HCT116 (cell line): Measurements from ENCODE around the gene NCF4. TPM values are rescaled to one million over a fixed set of nuclear protein-coding genes. Genes with fewer than 3 reads are reported as not detected.

Experiments
- ATAC-seq: fragments of 200-7000 bp; cut with Tn5 transposase; 2 replicates; pipeline ENCODE4 v1.9.1; 2020; ENCODE audit warnings: mild to moderate bottlenecking, moderate library complexity
- BruUV-seq: library from RNA; stranded (reverse); fragments of 400-500 nt; replicated peaks from 2 replicates; lab custom pipeline; 2021; lab: Mats Ljungman, UMichigan
- CTCF ChIA-PET: fragments of 300-600 bp; sonication (Branson Sonifier 250); formaldehyde crosslinking; loops from one replicate; lab custom pipeline; 2021; ENCODE audit warnings: antibody characterized with exemption; lab: Charles Lee
- POLR2A ChIA-PET: fragments of 300-600, 350-600 bp; sonication (Branson Sonifier 250); formaldehyde crosslinking; loops from one replicate; lab custom pipeline; 2021; ENCODE audit warnings: antibody characterized with exemption; lab: Charles Lee
- RAD21 ChIA-PET, 2 experiments: fragments of 300-600 bp; sonication (Branson Sonifier 250); formaldehyde crosslinking; loops; one replicate each; lab custom pipeline; 2023; ENCODE audit warnings: low total read pairs in 2 of 2; ENCODE audit not compliant: uncharacterized antibody in 2 of 2, unreplicated experiment in 2 of 2, low non-redundant PET in 1 of 2; lab: Charles Lee
- DNase-seq: peaks from one replicate; pipeline ENCODE4 v3.0.0-alpha.2; 2010; ENCODE audit warnings: low read depth, low spot score
- H2AFZ ChIP-seq: fragments of 200-600 bp; shearing (Covaris generic), sonication (generic); 2 replicates; pipeline ENCODE4 v1.6.1; 2017; ENCODE audit warnings: low read depth, mixed run types, mixed read lengths, antibody characterized with exemption, low read length; ENCODE audit not compliant: poor library complexity, severe bottlenecking
- H3K27ac ChIP-seq: 2 replicates; pipeline ENCODE4 v1.5.1; 2012; ENCODE audit warnings: low read depth, low read length
- H3K27me3 ChIP-seq: fragments of 200-600 bp; sonication (generic); 2 replicates; pipeline ENCODE4 v1.6.1; 2016; ENCODE audit warnings: mixed run types, low read length, mixed read lengths; ENCODE audit not compliant: insufficient read depth
- H3K36me3 ChIP-seq, 2 experiments: fragments of 200-500 bp in 1 of 2; fragments of 200-600 bp in 1 of 2; sonication (Bioruptor generic) in 1 of 2; sonication (generic) in 1 of 2; 2 replicates each; pipeline versions ENCODE4 v1.5.1 to v1.6.1; 2014 to 2016; ENCODE audit warnings: low read length in 2 of 2, inconsistent platforms in 1 of 2, mixed read lengths in 1 of 2, mixed run types in 1 of 2; ENCODE audit not compliant: insufficient read depth in 2 of 2, control insufficient read depth in 1 of 2
- H3K4me1 ChIP-seq, 2 experiments: fragments of 200-600 bp in 1 of 2; sonication (generic) in 1 of 2; 2 replicates each; pipeline versions ENCODE4 v1.5.1 to v1.6.1; 2012 to 2017; ENCODE audit warnings: low read length in 2 of 2, inconsistent platforms in 1 of 2, mild to moderate bottlenecking in 1 of 2, mixed read lengths in 1 of 2, mixed run types in 1 of 2, moderate library complexity in 1 of 2; ENCODE audit not compliant: insufficient read depth in 2 of 2, control insufficient read depth in 1 of 2
- H3K4me2 ChIP-seq: fragments of 200-600 bp; sonication (generic); 2 replicates; pipeline ENCODE4 v1.6.1; 2017; ENCODE audit warnings: mixed run types, low read length, mixed read lengths
- H3K4me3 ChIP-seq, 2 experiments: fragments of 200-600 bp in 1 of 2; sonication (generic) in 1 of 2; replicated peaks in 1 of 2; 2 replicates each; pipeline ENCODE4 v1.5.1; 2011 to 2016; ENCODE audit warnings: low read length in 2 of 2, control low read depth in 1 of 2, low read depth in 1 of 2, mild to moderate bottlenecking in 1 of 2, mixed read lengths in 1 of 2, mixed run types in 1 of 2
- H3K79me2 ChIP-seq: fragments of 200-600 bp; sonication (generic); 2 replicates; pipeline ENCODE4 v1.6.1; 2017; ENCODE audit warnings: mild to moderate bottlenecking, mixed run types, low read length, moderate library complexity, mixed read lengths; ENCODE audit not compliant: insufficient read depth
- H3K9ac ChIP-seq: fragments of 200-600 bp; sonication (generic); 2 replicates; pipeline ENCODE4 v1.6.1; 2016; ENCODE audit warnings: low read length, mixed read lengths
- H3K9me2 ChIP-seq: fragments of 200-600 bp; sonication (generic), shearing (Covaris generic); 2 replicates; pipeline ENCODE4 v1.6.1; 2017; ENCODE audit warnings: mixed run types, mild to moderate bottlenecking, moderate library complexity; ENCODE audit not compliant: insufficient read depth
- H3K9me3 ChIP-seq, 2 experiments: fragments of 200-500 bp in 1 of 2; fragments of 200-600 bp in 1 of 2; sonication (Bioruptor generic) in 1 of 2; sonication (generic) in 1 of 2; 2 replicates each; pipeline ENCODE4 v1.6.1; 2014 to 2017; ENCODE audit warnings: low read length in 2 of 2, mixed read lengths in 2 of 2, inconsistent platforms in 1 of 2, low read depth in 1 of 2, mild to moderate bottlenecking in 1 of 2, mixed run types in 1 of 2, moderate library complexity in 1 of 2; ENCODE audit not compliant: control insufficient read depth in 1 of 2, insufficient read depth in 1 of 2
- H4K20me1 ChIP-seq: fragments of 200-600 bp; sonication (generic), shearing (Covaris generic); 2 replicates; pipeline ENCODE4 v1.6.1; 2017; ENCODE audit warnings: mixed run types, mild to moderate bottlenecking, moderate library complexity; ENCODE audit not compliant: insufficient read depth
- CBX3 ChIP-seq: IDR thresholded peaks from 2 replicates; pipeline ENCODE4 v1.6.1; 2012; ENCODE audit warnings: low read depth
- CEBPB ChIP-seq: IDR thresholded peaks from 2 replicates; pipeline ENCODE4 v1.6.1; 2012; ENCODE audit warnings: low read depth
- CTCF ChIP-seq, 3 experiments: fragments of 200-600 bp in 1 of 3; sonication (generic) in 1 of 3; IDR thresholded peaks in 2 of 3; conservative IDR thresholded peaks in 1 of 3; 2 replicates each; pipeline ENCODE4 v1.5.1; 2012 to 2017; ENCODE audit warnings: low read depth in 2 of 3, low read length in 2 of 3, antibody characterized with exemption in 1 of 3, borderline replicate concordance in 1 of 3, control low read depth in 1 of 3, mild to moderate bottlenecking in 1 of 3, mixed read lengths in 1 of 3, mixed run types in 1 of 3, moderate library complexity in 1 of 3; ENCODE audit not compliant: insufficient read depth in 1 of 3
- EGR1 ChIP-seq: IDR thresholded peaks from 2 replicates; pipeline ENCODE4 v1.6.1; 2012; ENCODE audit warnings: low read depth
- ELF1 ChIP-seq: IDR thresholded peaks from 2 replicates; pipeline ENCODE4 v1.6.1; 2012; ENCODE audit warnings: low read depth, borderline replicate concordance
- EZH2 ChIP-seq: fragments of 200-600 bp; sonication (generic); IDR thresholded peaks from 2 replicates; pipeline ENCODE4 v1.6.1; 2017; ENCODE audit warnings: antibody characterized with exemption, mixed run types
- JUND ChIP-seq: IDR thresholded peaks from 2 replicates; pipeline ENCODE4 v1.6.1; 2012
- MAX ChIP-seq: IDR thresholded peaks from 2 replicates; pipeline ENCODE4 v1.6.1; 2012
- POLR2A ChIP-seq: IDR thresholded peaks from 2 replicates; pipeline ENCODE4 v1.7.0; 2011; ENCODE audit warnings: borderline replicate concordance; ENCODE audit not compliant: insufficient read depth, insufficient read length; ENCODE audit errors: extremely low read depth
- POLR2AphosphoS5 ChIP-seq: IDR thresholded peaks from 2 replicates; pipeline ENCODE4 v1.6.1; 2011; ENCODE audit warnings: mild to moderate bottlenecking, low read depth, low read length, moderate library complexity
- RAD21 ChIP-seq: IDR thresholded peaks from 2 replicates; pipeline ENCODE4 v1.6.1; 2012; ENCODE audit warnings: low read depth, mild to moderate bottlenecking
- REST ChIP-seq: IDR thresholded peaks from 2 replicates; pipeline ENCODE4 v1.6.1; 2012; ENCODE audit warnings: low read depth
- SIN3A ChIP-seq: IDR thresholded peaks from 2 replicates; pipeline ENCODE4 v1.6.1; 2012; ENCODE audit warnings: low read depth
- SP1 ChIP-seq: IDR thresholded peaks from 2 replicates; pipeline ENCODE4 v1.6.1; 2012; ENCODE audit warnings: low read depth
- SRF ChIP-seq: IDR thresholded peaks from 2 replicates; pipeline ENCODE4 v1.6.1; 2012; ENCODE audit warnings: low read depth
- YY1 ChIP-seq: IDR thresholded peaks from 2 replicates; pipeline ENCODE4 v1.6.1; 2011; ENCODE audit warnings: low read length, low read depth, moderate library complexity, mild to moderate bottlenecking; ENCODE audit not compliant: insufficient replicate concordance; ENCODE audit errors: extremely low read depth
- ZFX ChIP-seq: fragments of 450-650 bp; IDR thresholded peaks from 2 replicates; pipeline ENCODE4 v1.6.1; 2017
- ZNF274 ChIP-seq: fragments of 200-500 bp; sonication (Bioruptor generic); IDR thresholded peaks from 2 replicates; pipeline ENCODE4 v1.6.1; 2014; ENCODE audit warnings: mild to moderate bottlenecking, low read depth, low read length, inconsistent platforms
- intact Hi-C: fragments of 100-400 bp; cut with micrococcal nuclease; formaldehyde crosslinking; loops from 2 replicates; pipeline ENCODE4 v1.10.0; 2022
- total RNA-seq: library from RNA; stranded (reverse); gene quantifications from one replicate; pipeline ENCODE4 v1.2.1, GENCODE V29; 2021; ENCODE audit not compliant: unreplicated experiment

NCF4 gene
- total RNA-seq, 1 experiment from 2014 or later: 0.37 TPM

GRCh38 chr22:36885474-36885873, 24.7 kb downstream of the NCF4 start:
- intact Hi-C loops: no loop called here
- Histone ChIP-seq H3K4me1 (no peaks in the 10 kb centered on the region), H3K27ac (no peak overlapping the region), H3K27me3 (peaks cover 5% of the 10 kb centered on the region; the same call in 1 of the 2 replicates), H3K4me3 (no peak overlapping the region), H2AFZ (no peak overlapping the region), H3K9me2 (no peaks in the 10 kb centered on the region), H3K79me2 (no peaks in the 10 kb centered on the region), H3K9me3 (no peaks in the 10 kb centered on the region), H3K9ac (no peak overlapping the region), H3K4me2 (no peak overlapping the region), H4K20me1 (no peaks in the 10 kb centered on the region), H3K36me3 (no peaks in the 10 kb centered on the region)
- ChIA-PET POLR2A (no interaction called here), CTCF (no interaction called here), RAD21 (no interaction called here)
- DNase-seq: no peak
- ATAC-seq: no peak
- BruUV-seq: no TSS peak
- TF ChIP-seq EGR1 (no peak), SP1 (no peak), EZH2 (no peak), ELF1 (no peak), CEBPB (no peak), SRF (no peak), MAX (no peak), REST (no peak), YY1 (no peak), POLR2AphosphoS5 (no peak), CTCF (IDR thresholded peaks at IDR 0.05 in 2 of 3, conservative IDR thresholded peaks at IDR 0.05 in 1 of 3; ENCODE audit: borderline replicate concordance in 1 of 3, insufficient read depth in 1 of 3, low read depth in 2 of 3, low read length in 2 of 3) (no peak), CBX3 (no peak), JUND (no peak), RAD21 (no peak), POLR2A (no peak), ZNF274 (no peak), ZFX (no peak), SIN3A (no peak)
